GM18502 (cell line): ENCODE results near the gene TRIAP1.
"Not testable (repeated sequence)": the region's sequence is repeated elsewhere in the genome, so short reads cannot be mapped to it uniquely, and the experiment has no call there.

Experiments used
- ATAC-seq: cut with Tn5 transposase; IDR thresholded peaks from one replicate; pipeline ENCODE4 v1.9.1; 2021; ENCODE audit warnings: mild to moderate bottlenecking; ENCODE audit not compliant: unreplicated experiment, poor library complexity

Gene TRIAP1

DNA sequence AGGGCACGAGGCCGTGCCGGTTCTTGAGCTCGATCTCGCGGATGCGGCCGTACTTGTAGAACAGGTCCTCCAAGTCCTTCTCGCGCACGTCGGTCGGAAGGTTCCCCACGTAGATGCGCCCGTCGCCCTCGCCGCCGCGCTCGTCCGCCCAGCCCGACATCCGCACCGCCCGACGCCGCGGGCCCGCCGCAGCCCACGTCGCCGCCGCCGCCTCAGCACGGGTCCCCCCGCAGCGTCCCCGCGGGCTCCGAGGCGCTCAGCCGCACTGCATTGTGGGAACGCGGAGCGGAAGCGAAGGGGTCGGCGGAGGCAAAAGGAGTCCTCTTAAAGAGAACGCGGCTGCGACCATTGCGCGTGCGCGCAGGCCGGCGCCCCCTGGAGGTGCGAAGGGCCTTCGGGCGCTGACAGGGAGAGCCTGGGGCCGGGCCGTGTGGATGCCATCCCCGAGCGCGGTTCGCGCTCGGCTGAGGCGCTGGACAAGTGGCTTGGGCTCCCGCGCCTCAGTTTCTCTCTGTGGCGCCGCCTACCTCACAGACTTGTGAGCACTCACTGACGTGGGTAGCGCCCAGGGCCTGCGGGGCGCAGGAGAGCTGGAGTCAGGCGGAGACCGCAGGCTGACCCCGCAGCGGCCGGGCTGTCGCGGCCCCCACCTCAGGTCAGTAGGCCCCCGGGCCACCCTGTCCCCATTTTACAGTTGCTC, 23.4 kb upstream of the TRIAP1 start, which contains the start of gene SRSF9:
Gene SRSF9, minus strand, starts transcription at position 299 of the 700 bp plus-strand sequence. Its CDS starts 139 bp downstream, at position 160.
- ATAC-seq: peak; percentile 90

DNA sequence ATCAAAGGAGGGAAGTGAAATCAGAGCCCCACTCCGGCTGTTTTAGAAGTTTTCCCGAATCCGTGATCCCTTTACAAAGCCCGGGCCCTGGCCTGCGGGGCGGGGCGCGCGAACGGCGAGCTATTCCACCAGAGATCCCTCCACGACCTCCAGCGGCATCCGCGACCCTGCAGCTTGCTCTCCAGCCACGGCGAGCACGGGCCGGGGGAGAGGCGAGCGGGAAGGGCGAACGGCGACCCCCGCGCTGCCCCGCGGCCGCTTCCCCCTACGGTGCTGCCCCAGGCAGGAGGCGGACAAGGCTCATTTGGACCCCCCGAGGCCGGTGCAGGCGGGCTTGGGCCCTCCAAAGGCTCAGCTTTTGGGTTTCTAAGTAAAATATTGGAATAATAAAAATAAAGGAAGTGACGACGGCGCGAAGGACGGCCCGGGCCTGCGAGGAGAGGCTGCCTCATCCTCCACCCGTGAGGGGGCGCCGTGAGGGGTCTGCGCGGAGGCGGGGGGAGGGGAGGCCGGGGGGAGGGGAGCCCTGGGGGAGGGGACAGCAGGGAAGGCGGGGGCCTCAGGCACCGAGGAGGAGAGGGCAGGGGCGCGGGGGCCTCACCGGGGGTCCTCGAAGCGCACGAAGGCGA, 22.8 kb upstream of the TRIAP1 start:
- peak; percentile 21 for ATAC-seq

DNA sequence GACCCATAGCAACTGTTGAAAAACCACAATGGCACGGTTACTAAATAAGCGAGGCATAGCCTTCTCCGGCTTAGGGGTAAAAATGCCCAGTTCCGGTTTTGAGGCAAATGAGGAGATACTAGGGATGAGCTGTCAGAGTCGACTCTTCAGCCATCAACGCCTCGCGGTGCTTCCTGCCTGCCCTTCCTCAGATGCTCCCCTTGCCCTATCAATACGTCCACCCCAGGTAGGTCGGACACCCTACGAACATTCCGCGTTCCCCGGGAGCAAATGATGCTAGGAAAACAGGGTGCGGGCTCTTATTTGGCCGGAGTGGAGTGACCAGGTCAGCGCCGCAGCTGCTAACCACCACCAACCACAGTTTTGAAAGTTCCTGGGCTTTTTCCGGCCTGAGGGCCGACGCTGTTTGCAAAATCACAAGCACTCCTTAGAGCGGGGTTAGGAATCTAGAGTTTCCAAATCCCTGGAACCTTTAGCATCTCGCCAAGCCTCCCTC, 22.2 kb upstream of the TRIAP1 start:
- ATAC-seq: peak; percentile 20

DNA sequence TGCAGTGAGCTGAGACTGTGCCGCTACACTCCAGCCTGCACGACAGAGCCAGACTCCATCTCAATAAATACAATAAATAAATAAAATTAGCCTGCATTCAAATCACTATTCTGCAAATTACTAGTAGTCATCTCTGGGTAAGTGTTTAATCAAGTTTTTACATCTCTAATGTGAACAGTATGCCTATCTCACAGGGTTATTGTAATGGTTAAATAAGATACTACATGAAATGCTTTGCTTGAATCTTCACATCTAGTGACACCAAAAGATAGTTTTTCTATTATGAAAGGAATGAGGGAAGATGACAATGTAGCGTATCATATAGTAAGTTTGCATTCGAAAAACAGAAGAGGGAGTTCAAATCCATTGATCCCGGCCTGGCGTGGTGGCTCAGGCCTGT, 21.3 kb upstream of the TRIAP1 start:
- no peak for ATAC-seq

DNA sequence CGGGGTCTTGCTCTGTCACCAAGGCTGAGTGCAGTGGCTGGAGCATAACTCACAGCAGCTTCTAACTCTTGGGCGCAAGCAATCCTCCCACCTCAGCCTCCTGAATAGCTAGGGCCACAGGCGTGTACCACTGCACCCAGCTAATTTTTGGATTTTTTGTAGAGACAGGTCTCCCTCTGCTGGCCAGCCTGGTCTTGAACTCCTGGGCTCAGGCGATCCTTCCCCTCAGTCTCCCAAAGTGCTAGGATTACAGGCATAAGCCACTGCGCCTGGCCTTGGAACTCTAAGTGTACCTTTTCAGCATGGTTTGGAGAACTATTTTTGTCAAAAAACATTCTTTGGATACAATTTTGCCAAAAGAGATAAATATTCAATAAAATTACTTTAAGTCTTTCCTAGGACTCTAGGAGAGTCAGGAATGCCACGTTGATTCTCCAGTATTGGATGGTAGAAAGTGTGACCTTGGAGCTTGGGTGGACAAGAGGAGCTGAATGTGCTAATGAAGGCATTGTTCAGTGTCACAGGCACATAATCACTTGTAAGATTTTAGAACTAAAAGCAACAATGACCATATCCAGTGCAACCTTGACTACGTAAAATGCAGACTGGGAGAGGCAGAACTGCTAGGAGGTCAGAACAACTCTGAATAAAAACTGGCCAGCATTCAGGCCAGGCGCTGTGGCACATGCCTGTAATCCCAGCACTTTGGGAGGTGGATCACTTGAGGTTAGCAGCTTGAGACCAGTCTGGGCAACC, 20.6 kb upstream of the TRIAP1 start:
- ATAC-seq: no peak

DNA sequence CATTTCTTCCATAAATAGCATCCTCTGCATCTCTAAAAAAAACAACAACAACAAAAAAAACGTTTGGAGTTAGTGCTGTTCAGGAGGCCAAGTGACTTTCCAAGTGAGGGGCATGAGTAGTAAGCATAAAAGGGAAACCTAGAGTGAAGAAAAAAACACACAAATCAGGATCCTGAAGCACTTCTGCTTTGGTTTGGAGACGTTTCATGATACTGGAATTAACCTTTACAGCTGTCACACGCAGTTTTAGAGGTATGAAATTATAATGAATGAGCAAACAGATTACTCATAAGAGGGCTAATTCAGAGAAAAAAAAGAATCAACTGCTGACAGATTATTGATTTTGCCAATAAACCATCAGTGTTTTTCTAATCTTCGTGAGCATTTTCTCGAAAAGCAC, 19.6 kb upstream of the TRIAP1 start:
- ATAC-seq: no peak

DNA sequence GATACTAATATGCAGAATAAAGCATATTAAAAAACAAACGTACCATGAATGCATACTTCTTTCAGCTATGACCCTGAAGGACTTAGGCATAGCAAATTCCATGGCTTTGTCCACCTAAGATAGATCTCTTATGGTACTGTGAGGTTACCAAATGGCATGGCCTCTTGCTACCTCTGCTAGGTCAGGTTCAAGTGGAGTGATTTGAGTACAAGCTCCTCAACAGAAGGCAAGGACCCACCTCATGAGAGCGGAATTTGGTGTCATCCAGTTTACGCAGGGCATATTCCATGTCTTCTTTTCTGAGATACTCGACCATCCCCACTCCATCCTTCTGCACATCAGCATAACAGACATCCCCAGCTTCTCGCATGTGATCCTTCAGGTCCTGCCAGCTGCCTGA, 17.5 kb upstream of the TRIAP1 start:
- no peak for ATAC-seq

DNA sequence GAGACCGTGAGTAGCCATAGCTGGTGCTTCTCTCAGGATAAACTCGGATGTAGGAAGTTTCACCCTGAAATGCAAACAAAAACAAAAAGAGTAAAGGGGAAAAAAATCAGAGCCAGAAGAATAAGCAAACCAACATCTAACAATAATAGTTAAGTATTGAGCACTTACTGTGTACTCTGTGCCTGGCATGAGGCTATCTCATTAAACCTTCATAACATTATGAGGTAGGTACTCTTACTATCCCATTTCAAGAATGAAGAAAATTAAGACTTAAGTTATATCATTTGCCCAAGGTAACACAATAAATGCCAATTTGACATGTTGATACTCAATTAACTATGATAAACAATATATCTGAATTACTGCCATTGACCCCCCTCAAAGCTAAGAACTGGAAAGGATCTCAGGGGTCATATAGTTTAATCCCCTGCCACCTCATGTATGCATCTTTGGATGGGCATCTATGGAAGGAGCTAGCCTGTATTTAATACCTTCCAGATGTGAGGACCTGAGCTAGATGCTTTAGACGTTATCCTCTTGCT, 16.0 kb upstream of the TRIAP1 start:
- no peak for ATAC-seq

DNA sequence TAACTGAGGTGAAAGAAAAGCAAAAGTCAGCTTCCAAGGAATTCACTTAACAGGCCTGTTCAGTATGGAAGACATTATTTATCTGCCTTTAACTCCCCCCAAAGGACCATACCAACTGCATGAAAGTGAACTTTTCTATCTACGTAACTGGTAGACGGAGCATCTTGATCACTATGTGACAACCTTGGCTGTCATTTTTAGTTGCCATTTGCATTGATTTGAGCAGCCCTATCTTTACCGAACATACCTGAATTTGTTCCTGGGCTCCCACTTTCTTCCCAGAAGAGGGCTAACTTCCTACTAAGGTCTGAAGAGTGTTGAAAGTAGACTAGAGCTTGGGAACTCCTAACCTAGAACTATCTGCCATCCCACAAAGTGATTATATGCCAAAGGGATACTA, 14.0 kb upstream of the TRIAP1 start:
- ATAC-seq: no peak

DNA sequence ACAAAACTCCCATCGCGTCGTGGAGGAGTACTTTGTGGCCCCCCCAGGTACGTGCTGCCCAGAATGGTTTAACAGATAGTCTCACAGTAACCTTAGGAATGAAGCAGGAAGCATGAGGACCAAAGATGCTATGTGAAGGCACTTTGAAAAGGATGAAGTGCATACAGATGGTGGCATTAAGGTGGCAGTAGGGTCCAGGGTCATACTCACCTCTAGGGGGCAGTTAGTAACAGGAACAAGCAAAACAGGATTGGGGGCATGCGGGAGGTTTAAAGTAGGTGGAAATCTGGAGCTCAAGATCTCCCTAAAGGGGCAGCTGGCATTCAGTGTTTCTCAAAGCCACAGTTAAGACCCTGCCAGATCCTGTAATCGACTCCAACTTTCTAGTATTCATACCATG, 10.9 kb upstream of the TRIAP1 start:
- ATAC-seq: no peak

DNA sequence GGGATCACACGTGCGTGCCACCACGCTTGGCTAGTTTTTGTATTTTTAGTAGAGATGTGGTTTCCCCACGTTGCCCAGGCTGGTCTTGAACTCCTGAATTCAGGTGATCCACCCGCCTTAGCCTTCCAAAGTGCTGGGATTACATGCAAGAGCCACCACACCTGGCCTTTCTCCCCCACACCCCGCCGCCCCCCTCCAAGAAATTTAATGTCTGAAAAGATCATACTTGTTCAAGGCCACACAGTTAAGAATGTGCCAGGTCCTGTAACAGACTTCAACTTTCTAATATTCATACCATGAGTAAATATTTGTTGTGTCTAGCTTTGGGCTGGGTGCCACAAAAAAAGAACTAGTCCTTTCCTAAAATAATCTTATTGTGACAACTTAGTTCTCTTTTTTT, 9.1 kb upstream of the TRIAP1 start:
- ATAC-seq: no peak

DNA sequence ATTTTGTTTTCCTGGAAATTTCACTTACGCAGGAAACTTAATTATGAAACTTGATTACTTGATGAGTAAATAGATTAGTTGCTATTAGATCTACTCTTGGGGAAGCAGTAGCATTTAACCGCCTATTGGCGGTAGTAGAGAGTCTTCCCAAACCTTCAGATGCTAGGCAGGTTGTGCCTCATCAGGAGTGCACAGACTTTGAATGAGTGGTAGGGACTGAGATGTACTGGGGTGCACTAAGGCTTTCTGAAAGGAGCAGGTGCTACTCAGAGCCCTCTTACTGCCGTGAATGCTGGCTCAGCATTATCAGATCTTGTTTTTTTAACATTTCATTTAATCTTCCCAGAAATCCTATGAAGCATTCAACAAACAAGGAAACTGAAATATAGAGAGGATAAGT, 7.8 kb upstream of the TRIAP1 start:
- no peak for ATAC-seq

DNA sequence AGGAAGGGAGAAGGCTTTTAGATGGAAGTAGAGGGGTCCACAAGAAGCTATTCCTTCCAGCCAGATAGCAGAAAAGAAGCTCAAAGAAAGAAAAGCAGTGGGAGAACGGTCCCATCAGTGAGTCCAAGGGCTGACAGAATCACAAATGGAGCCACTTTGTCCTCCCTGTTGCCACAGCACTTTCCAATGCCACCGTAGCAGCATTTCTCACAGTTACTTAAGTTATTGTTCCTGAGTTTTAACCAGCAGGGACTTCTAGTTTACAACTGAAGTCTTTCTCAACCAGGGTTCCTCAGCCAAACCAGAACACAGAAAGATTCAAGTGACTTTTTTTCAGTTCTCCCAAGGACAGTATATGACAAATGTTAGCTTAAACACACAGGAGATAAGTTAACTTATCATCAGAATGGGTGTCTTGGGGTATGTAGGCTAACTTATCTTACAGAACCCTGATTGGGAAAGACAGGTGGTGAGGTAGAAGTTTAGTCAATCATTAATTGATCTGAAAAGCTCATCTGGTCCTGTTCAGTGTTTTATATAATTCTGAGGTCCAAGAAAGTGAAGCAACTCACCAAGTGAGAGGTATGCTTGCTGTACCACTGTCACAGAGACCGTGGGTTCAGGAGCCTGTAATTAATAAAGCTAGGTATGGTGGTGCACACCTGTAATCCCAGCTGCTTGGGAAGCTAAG, 7.0 kb upstream of the TRIAP1 start:
- no peak for ATAC-seq

DNA sequence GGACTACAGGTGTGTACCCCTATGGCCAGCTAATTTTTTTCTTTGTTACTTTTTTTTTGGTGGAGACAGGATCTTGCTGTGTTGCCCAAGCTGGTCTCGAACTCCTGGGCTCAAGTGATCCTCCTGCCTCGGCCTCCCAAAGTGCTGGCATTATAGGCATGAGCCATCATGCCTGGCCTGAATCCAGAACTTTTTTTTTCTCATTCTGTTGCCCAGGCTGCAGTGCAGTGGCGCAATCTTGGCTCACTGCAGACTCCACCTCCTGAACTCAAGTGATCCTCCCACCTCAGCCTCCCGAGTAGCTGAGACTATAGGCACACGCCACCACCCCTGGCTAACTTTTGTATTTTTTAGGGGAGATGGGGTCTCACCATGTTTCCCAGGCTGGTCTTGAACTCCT, 6.3 kb upstream of the TRIAP1 start:
- ATAC-seq: not testable (repeated sequence)

DNA sequence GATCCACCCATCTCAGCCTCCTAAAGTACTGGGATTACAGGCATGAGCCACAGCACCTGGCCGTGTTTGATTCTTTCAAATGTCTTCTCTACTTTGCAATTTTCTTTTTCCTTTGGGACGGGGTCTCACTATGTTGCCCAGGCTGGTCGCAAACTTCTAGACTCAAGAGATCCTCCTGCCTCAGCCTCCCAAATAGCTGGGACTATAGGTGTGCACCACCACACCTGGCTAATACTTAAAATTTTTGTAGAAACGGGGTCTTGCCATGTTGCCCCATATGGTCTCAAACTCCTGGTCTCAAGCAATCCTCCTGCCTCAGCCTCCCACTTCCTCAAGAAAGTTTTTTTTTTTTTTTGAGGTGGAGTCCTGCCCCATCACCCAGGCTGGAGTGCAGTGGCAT, 1.8 kb upstream of the TRIAP1 start:
- no peak for ATAC-seq

DNA sequence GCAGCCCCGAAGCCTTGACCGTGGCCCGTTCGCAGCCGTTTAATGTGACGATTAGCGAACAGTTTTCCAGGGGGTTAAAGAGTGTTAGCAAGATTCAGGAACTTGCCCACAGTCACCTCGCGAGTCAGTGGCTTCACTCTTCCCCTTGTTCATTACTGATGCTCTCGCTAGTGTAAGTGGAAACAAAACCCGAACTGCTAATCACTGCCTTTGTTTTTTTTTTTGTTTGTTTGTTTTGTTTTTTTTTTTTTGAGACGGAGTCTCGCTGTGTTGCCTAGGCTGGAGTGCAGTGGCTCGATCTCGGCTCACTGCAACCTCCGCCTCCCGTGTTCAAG, 627 bp upstream of the TRIAP1 start:
- not testable (repeated sequence) for ATAC-seq

DNA sequence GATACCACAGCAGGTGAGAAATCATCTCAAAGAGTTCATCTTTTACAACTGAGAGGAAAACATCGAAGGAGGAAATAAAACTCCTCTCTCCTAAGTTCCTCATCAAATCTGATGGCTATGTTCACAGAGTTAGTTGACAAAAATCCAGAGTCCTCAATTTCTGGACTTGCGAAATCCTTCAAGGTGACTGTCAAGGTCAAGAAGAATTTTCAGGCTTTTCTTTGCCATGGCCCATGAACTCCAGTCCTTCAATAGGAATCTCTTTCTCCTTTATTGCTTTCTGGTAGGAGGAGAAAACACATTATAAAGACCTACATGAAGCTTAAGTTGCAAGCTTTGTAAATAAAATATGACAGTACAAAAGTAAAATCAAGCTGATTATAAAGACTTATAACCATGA, 1.5 kb downstream of the TRIAP1 start:
- ATAC-seq: no peak

DNA sequence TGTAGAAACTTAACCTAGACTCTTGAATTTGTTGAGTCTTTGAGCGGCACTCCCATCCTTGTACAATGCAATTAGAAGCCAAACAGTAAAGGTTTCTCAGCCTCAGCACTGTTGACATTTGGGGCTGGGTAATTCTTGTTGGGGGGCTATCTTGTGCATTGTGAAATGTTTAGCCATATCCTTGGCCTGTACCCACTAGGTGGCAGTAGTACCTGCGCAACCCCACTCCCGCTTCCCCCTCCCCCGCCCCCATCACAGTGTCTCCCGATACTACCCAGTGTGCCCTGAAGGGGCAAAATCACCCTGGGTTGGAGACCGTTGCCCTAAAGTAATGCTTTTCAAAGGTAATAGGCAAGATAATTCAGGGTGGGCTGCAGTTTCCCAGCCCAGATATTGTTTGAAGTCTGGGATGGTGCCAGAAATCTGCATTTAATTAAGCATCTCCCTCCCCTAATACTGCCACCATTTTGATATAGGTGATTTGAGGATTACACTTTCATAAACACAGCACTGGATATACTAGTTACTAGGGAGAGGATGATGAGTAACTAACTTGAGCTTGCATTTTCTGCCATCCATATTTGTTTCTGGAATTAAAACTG, 6.4 kb downstream of the TRIAP1 start:
- no peak for ATAC-seq

DNA sequence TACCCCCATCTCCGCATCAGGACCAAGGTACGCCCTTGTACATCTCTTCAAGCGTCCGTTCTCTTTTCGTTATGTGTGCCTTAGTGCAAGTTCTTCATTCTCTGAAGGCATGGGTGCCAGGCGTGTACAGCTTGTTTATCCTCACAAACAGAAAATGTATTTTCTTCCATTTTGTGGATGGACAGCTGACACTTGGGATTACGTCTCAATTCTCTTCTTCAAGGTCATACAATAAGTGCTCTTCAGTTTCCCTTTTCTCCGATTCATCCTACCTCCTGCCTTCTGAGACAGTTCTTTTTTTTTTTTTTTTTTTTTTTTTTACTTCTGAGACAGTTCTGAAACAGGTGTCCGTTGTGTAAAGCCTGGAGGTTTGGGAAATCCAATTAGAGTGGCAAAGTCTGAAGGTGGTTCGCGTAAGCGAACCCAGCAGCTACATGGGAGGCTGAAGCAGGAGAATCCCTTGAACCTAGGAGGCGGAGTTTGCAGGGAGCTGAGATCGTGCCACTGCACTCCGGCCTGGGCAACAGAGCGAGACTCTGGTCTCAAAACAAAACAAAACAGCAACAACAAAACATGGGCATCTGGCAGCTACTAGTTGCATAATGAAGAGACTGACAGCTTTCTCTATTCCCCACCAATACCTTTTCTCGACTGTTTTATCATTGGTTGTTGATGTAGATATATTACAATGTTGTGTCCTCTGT, 7.5 kb downstream of the TRIAP1 start:
- no peak for ATAC-seq
